ENCODE measurements around the gene CRY1. TPM values are rescaled to one million over a fixed set of nuclear protein-coding genes. Genes with fewer than 3 reads are reported as not detected.

Gene CRY1
- total and polyA plus RNA-seq, 2 of the 4 experiments (the other 2 are of a cell fraction) = 5.9 to 9.9 TPM

DNA sequence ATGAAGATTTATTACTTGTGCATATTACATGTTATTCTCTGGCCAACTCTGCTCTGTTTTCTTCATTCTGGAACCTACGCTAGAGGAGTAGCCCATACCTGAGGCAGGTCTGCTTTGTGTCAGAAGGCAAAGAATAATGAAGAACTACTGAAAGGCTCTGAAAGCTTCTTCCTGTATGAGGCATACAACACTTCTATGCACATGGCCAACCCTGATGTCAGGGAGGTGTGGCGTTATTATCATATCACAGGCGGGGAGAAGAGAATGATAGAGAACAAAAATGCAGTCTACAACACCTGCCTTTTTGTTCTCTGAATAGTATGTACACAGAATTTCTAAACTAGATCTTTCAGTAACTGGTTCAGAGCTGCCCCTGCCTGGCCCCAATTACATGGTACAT, 32.5 kb upstream of the CRY1 start:
- H3K27me3 ChIP-seq (ENCODE audit: control insufficient read depth, insufficient read depth, low read length) = peaks cover 15% of the 10 kb centered on the region
- no peak overlapping the region for H3K18ac ChIP-seq (ENCODE audit: low read depth, low read length)
- no peak overlapping the region for H3K4me3 ChIP-seq (ENCODE audit: insufficient read depth, low read depth, low read length)
- H4K20me1 ChIP-seq (ENCODE audit: insufficient read depth, low read length) = no peaks in the 10 kb centered on the region
- H2AK9ac ChIP-seq (replicated peaks; ENCODE audit: low read depth, low read length, poor library complexity) = no peak overlapping the region
- no peaks in the 10 kb centered on the region for H3K9me3 ChIP-seq (ENCODE audit: control insufficient read depth, insufficient read depth, low read length)
- dilution Hi-C loops (cut with HindIII; ENCODE audit: low sequenced_read_pairs, unreplicated experiment) (no loop called here), in situ Hi-C loops (cut with MboI; ENCODE audit: low sequenced_read_pairs) (loop anchor here (25.0 kb wide), 1 partner anchor 761 kb away; no protein-coding TSS in a partner anchor), intact Hi-C loops (cut with micrococcal nuclease) (no loop called here)
- DNase-seq (no peak), ATAC-seq (ENCODE audit: low read depth) (no peak)
- no peaks in the 10 kb centered on the region for H3K4me1 ChIP-seq (ENCODE audit: control insufficient read depth, insufficient read depth, low read length)
- H3K14ac ChIP-seq (replicated peaks; ENCODE audit: low read depth, low read length) = no peak overlapping the region
- H3K79me1 ChIP-seq (ENCODE audit: low read depth in 1 of 2, low read length in 2 of 2) = no peaks in the 10 kb centered on the region
- no peak overlapping the region for H4K91ac ChIP-seq (ENCODE audit: insufficient read depth, low read depth, low read length)
- H2AK5ac ChIP-seq (ENCODE audit: low read depth, low read length) = no peak overlapping the region
- no peak overlapping the region for H3K4ac ChIP-seq (ENCODE audit: low read depth, low read length)
- no peak overlapping the region for H2BK5ac ChIP-seq (ENCODE audit: low read depth, low read length, poor library complexity, severe bottlenecking)
- no peak overlapping the region for H3K27ac ChIP-seq (ENCODE audit: insufficient read depth, low read length)
- no peak overlapping the region for H2AFZ ChIP-seq (replicated peaks; ENCODE audit: low read length, poor library complexity)
- H3K4me2 ChIP-seq (ENCODE audit: low read depth, low read length) = no peak overlapping the region
- H2BK20ac ChIP-seq (ENCODE audit: low read depth, low read length) = no peak overlapping the region
- no peak overlapping the region for H2BK15ac ChIP-seq (ENCODE audit: low read depth, low read length)
- TF ChIP-seq, protein P1, sequence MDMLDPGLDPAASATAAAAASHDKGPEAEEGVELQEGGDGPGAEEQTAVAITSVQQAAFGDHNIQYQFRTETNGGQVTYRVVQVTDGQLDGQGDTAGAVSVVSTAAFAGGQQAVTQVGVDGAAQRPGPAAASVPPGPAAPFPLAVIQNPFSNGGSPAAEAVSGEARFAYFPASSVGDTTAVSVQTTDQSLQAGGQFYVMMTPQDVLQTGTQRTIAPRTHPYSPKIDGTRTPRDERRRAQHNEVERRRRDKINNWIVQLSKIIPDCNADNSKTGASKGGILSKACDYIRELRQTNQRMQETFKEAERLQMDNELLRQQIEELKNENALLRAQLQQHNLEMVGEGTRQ (IDR thresholded peaks at IDR 0.05; ENCODE audit: low read depth, low read length) = no peak
- no peak for TF ChIP-seq CEBPB (IDR thresholded peaks at IDR 0.05; ENCODE audit: low read depth, low read length)
- TF ChIP-seq RFX5 (IDR thresholded peaks at IDR 0.05; ENCODE audit: low read depth, low read length) = no peak
- TF ChIP-seq NFE2L2 (IDR thresholded peaks at IDR 0.05; ENCODE audit: low read depth, low read length) = no peak
- no peak for TF ChIP-seq RAD21 (IDR thresholded peaks at IDR 0.05; ENCODE audit: low read length)
- no peak for TF ChIP-seq BHLHE40 (IDR thresholded peaks at IDR 0.05; ENCODE audit: low read depth, low read length)
- TF ChIP-seq MAFK (IDR thresholded peaks at IDR 0.05; ENCODE audit: low read depth, low read length) = no peak
- no peak for TF ChIP-seq MXI1 (IDR thresholded peaks at IDR 0.05; ENCODE audit: borderline replicate concordance, low read depth, low read length)
- no peak for TF ChIP-seq CHD1 (IDR thresholded peaks at IDR 0.05; ENCODE audit: low read depth, low read length)
- TF ChIP-seq FOS (IDR thresholded peaks at IDR 0.05; ENCODE audit: low read depth, low read length) = no peak
- TF ChIP-seq, protein P2, sequence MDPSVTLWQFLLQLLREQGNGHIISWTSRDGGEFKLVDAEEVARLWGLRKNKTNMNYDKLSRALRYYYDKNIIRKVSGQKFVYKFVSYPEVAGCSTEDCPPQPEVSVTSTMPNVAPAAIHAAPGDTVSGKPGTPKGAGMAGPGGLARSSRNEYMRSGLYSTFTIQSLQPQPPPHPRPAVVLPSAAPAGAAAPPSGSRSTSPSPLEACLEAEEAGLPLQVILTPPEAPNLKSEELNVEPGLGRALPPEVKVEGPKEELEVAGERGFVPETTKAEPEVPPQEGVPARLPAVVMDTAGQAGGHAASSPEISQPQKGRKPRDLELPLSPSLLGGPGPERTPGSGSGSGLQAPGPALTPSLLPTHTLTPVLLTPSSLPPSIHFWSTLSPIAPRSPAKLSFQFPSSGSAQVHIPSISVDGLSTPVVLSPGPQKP (IDR thresholded peaks at IDR 0.05; ENCODE audit: borderline replicate concordance, low read depth, low read length) = no peak
- TF ChIP-seq SMC3 (IDR thresholded peaks at IDR 0.05; ENCODE audit: low read depth, low read length) = no peak
- no peak for TF ChIP-seq POLR2A (IDR thresholded peaks at IDR 0.05; ENCODE audit: low read depth, low read length)
- TF ChIP-seq MAZ (IDR thresholded peaks at IDR 0.05; ENCODE audit: borderline replicate concordance, low read depth, low read length) = no peak
- TF ChIP-seq, protein P3, sequence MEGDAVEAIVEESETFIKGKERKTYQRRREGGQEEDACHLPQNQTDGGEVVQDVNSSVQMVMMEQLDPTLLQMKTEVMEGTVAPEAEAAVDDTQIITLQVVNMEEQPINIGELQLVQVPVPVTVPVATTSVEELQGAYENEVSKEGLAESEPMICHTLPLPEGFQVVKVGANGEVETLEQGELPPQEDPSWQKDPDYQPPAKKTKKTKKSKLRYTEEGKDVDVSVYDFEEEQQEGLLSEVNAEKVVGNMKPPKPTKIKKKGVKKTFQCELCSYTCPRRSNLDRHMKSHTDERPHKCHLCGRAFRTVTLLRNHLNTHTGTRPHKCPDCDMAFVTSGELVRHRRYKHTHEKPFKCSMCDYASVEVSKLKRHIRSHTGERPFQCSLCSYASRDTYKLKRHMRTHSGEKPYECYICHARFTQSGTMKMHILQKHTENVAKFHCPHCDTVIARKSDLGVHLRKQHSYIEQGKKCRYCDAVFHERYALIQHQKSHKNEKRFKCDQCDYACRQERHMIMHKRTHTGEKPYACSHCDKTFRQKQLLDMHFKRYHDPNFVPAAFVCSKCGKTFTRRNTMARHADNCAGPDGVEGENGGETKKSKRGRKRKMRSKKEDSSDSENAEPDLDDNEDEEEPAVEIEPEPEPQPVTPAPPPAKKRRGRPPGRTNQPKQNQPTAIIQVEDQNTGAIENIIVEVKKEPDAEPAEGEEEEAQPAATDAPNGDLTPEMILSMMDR (conservative IDR thresholded peaks at IDR 0.05; ENCODE audit: low read depth, low read length) = no peak
- no peak for TF ChIP-seq RCOR1 (IDR thresholded peaks at IDR 0.05; ENCODE audit: insufficient replicate concordance, low read length)
- no peak overlapping the region for H3K23ac ChIP-seq (ENCODE audit: low read depth, low read length)
- WGBS, 2 experiments (ENCODE audit: extremely low coverage in 2 of 2, insufficient read length in 1 of 2) = no CpG with 5 or more reads among the region's 3 CpGs
- H3K9ac ChIP-seq (ENCODE audit: low read depth, low read length) = no peak overlapping the region
- H2BK120ac ChIP-seq (ENCODE audit: low read depth, low read length) = no peak overlapping the region
- no peak overlapping the region for H4K5ac ChIP-seq (ENCODE audit: low read depth, low read length)
- BruUV-seq (replicated peaks) = no TSS peak
- POLR2A ChIA-PET (ENCODE audit: unreplicated experiment) = no interaction called here
- no peak overlapping the region for H4K8ac ChIP-seq (ENCODE audit: low read depth in 2 of 2, low read length in 2 of 2)
- CTCF ChIA-PET = interaction anchor here (0.7 to 1.1 kb wide), 3 partner anchors 18 to 275 kb away, joined by 3 to 4 read pairs (median 3); no protein-coding TSS in a partner anchor
- H3K9me1 ChIP-seq (ENCODE audit: insufficient read depth, low read length) = no peaks in the 10 kb centered on the region
- H3K56ac ChIP-seq (ENCODE audit: extremely low read depth, insufficient read depth, low read length) = no peak overlapping the region
- H3K36me3 ChIP-seq (ENCODE audit: control insufficient read depth, insufficient read depth, low read length) = no peaks in the 10 kb centered on the region

Data from IMR-90 (cell line).